K562 (cell line): ENCODE data around the gene TALDO1. TPM values are rescaled to one million over a fixed set of nuclear protein-coding genes. Genes with fewer than 3 reads are reported as not detected.
A peak's percentile ranks its signal among the peaks of the same experiment; 100 is the strongest.

Experiments
- CCNT2 ChIP-seq: IDR thresholded peaks from 2 replicates; pipeline ENCODE4 v1.6.1; 2011; ENCODE audit warnings: borderline replicate concordance, low read depth, mild to moderate bottlenecking, moderate library complexity, mixed read lengths, low read length; ENCODE audit not compliant: insufficient read length; ENCODE audit errors: extremely low read depth
- CTCF ChIP-seq, 3 experiments: IDR thresholded peaks in 2 of 3; conservative IDR thresholded peaks in 1 of 3; 2 replicates each; pipeline ENCODE4 v1.5.1; 2011 to 2012; ENCODE audit warnings: low read length in 3 of 3, mild to moderate bottlenecking in 3 of 3, control low read depth in 2 of 3, improper control_type of control experiment in 1 of 3, inconsistent platforms in 1 of 3, low read depth in 1 of 3, mixed read lengths in 1 of 3, moderate library complexity in 1 of 3; ENCODE audit not compliant: insufficient read depth in 2 of 3
- NBN ChIP-seq: fragments of 450-650 bp; IDR thresholded peaks from 2 replicates; pipeline ENCODE4 v1.6.1; 2016; ENCODE audit warnings: low read depth, mild to moderate bottlenecking
- NCOA1 ChIP-seq: fragments of 450-650 bp; IDR thresholded peaks from 2 replicates; pipeline ENCODE4 v1.6.1; 2016; ENCODE audit warnings: low read depth
- PKNOX1 ChIP-seq: fragments of 450-650 bp; IDR thresholded peaks from 2 replicates; pipeline ENCODE4 v1.6.1; 2016
- PML ChIP-seq: IDR thresholded peaks from 2 replicates; pipeline ENCODE4 v1.6.1; 2012; ENCODE audit warnings: low read length, inconsistent platforms
- SIN3B ChIP-seq: fragments of 450-650 bp; IDR thresholded peaks from 2 replicates; pipeline ENCODE4 v1.6.1; 2017; ENCODE audit warnings: low read depth, mild to moderate bottlenecking, moderate library complexity
- SMAD1 ChIP-seq: fragments of 150-350 bp; IDR thresholded peaks from 2 replicates; pipeline ENCODE4 v1.6.1; 2014; ENCODE audit warnings: low read length, low read depth; ENCODE audit not compliant: partially characterized antibody
- SRSF1 ChIP-seq: fragments of 200-400 bp; formaldehyde crosslinking; IDR thresholded peaks from 2 replicates; pipeline ENCODE4 v1.6.1; 2017; ENCODE audit warnings: mild to moderate bottlenecking, low read depth, low read length, moderate library complexity
- ZC3H4 ChIP-seq: sonication (generic); formaldehyde crosslinking; IDR thresholded peaks from 2 replicates; pipeline ENCODE4 v1.9.0; 2021; ENCODE audit warnings: missing genetic modification reagents, borderline replicate concordance
- ZFP36 ChIP-seq: fragments of 150-350 bp; IDR thresholded peaks from 2 replicates; pipeline ENCODE4 v1.6.1; 2018; ENCODE audit warnings: low read length, low read depth; ENCODE audit not compliant: partially characterized antibody
- ZNF561 ChIP-seq: fragments of 450-650 bp; formaldehyde crosslinking; conservative IDR thresholded peaks from 2 replicates; pipeline ENCODE4 v1.4.0; 2020; ENCODE audit warnings: mild to moderate bottlenecking, moderate library complexity
- polyA plus RNA-seq, 8 experiments: library from polyadenylated mRNA; depleted of rRNA in 4 of 8; stranded (reverse) in 5 of 8; unstranded in 3 of 8; fragments of >200 nt; fragmentation: Nextera tagmentation in 2 of 8; fragmentation: Illumina TruSeq in 1 of 8; extraction: Ambion mirVana in 2 of 8; extraction: Trizol in 1 of 8; gene quantifications; 2 replicates each; pipeline versions ENCODE4 v1.2.1 to v1.2.3, GENCODE V29; 2011 to 2014; ENCODE audit warnings: inconsistent platforms in 1 of 8, missing spikeins in 1 of 8
- total RNA-seq, 7 experiments: library from RNA; depleted of rRNA in 6 of 7; stranded (reverse); fragments of >200 nt in 6 of 7; fragmentation: Illumina TruSeq in 2 of 7; extraction: Trizol in 2 of 7; gene quantifications; 2 replicates each; pipeline versions ENCODE4 v1.2.1 to v1.2.3, GENCODE V29; 2011 to 2021; ENCODE audit warnings: low replicate concordance in 1 of 7
- TF ChIP-seq, protein P1 (sequence below): sonication (generic); formaldehyde crosslinking; IDR thresholded peaks from 2 replicates; pipeline ENCODE4 v1.8.0; 2022; ENCODE audit warnings: mild to moderate bottlenecking, missing genetic modification reagents, borderline replicate concordance
- TF ChIP-seq, protein P2 (sequence below): fragments of 250-450 bp; sonication (Bioruptor Pico); IDR thresholded peaks from 2 replicates; pipeline ENCODE4 v1.5.0; 2021; ENCODE audit warnings: mild to moderate bottlenecking, moderate library complexity

The TALDO1 gene
- total and polyA plus RNA-seq, 9 of the 15 experiments (the other 6 are each of a cell fraction or from before 2014, with no cell fraction given): 260 to 541 (median 441) TPM

DNA sequence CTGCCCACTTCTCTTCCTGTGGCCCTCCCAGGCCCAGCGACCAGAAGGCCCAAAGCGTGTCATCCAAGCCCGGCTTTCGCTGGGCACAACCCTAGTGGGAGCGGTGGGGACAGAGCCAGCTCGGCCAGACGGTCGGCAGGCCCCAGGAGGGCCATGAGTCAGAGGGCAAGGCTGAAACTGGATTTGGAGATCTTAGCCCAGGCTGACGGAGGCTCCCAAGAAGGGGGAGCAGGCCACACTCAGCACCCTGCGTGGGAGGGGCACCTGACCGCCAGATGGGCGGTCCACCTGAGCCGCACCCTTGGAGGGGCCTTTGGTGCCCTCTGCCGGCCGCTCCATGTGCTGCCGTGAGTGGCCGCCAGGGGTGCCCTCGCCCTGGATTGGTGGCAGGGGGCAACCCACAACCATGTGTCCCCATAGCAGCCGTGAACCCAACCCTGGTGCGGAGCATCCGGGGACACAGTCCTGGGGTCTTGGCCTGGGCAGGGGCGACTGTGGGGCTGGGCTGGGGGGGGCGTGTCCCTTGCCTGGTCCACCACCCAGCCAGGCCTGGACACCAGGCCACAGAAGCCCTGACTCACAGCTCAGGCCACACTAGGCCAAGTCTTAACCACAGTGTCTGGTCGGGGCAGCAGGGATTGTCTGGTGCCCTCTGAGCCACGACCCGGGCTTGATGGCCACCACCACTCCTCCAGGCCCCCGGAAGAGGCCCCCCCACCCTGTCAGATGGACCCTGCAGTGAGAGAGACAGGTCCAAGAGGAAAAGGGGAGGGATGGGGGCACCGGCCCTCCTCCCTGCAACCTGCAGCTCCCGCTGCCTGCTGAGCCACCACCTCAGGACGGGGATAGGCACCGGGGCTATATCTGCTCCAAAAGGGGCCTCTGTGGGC, 19.2 kb upstream of the TALDO1 start (continued):
- TF ChIP-seq ZNF561 (no peak), PKNOX1 (0 out of 2 replicates have a peak, but pooled peaks have one; percentile 7), CCNT2 (peak; percentile 51), SRSF1 (no peak), CTCF (IDR thresholded peaks at IDR 0.05 in 2 of 3, conservative IDR thresholded peaks at IDR 0.05 in 1 of 3; ENCODE audit: insufficient read depth in 2 of 3, low read depth in 1 of 3, low read length in 3 of 3) (peak; percentile 99 to 100 (median 100)), SMAD1 (no peak), NBN (no peak), ZC3H4 (CRISPR knock-in tag) (no peak), PML (no peak), NCOA1 (no peak), ZFP36 (no peak), SIN3B (no peak)
- TF ChIP-seq, protein P1, sequence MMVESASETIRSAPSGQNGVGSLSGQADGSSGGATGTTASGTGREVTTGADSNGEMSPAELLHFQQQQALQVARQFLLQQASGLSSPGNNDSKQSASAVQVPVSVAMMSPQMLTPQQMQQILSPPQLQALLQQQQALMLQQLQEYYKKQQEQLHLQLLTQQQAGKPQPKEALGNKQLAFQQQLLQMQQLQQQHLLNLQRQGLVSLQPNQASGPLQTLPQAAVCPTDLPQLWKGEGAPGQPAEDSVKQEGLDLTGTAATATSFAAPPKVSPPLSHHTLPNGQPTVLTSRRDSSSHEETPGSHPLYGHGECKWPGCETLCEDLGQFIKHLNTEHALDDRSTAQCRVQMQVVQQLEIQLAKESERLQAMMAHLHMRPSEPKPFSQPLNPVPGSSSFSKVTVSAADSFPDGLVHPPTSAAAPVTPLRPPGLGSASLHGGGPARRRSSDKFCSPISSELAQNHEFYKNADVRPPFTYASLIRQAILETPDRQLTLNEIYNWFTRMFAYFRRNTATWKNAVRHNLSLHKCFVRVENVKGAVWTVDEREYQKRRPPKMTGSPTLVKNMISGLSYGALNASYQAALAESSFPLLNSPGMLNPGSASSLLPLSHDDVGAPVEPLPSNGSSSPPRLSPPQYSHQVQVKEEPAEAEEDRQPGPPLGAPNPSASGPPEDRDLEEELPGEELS: no peak
- TF ChIP-seq, protein P2, sequence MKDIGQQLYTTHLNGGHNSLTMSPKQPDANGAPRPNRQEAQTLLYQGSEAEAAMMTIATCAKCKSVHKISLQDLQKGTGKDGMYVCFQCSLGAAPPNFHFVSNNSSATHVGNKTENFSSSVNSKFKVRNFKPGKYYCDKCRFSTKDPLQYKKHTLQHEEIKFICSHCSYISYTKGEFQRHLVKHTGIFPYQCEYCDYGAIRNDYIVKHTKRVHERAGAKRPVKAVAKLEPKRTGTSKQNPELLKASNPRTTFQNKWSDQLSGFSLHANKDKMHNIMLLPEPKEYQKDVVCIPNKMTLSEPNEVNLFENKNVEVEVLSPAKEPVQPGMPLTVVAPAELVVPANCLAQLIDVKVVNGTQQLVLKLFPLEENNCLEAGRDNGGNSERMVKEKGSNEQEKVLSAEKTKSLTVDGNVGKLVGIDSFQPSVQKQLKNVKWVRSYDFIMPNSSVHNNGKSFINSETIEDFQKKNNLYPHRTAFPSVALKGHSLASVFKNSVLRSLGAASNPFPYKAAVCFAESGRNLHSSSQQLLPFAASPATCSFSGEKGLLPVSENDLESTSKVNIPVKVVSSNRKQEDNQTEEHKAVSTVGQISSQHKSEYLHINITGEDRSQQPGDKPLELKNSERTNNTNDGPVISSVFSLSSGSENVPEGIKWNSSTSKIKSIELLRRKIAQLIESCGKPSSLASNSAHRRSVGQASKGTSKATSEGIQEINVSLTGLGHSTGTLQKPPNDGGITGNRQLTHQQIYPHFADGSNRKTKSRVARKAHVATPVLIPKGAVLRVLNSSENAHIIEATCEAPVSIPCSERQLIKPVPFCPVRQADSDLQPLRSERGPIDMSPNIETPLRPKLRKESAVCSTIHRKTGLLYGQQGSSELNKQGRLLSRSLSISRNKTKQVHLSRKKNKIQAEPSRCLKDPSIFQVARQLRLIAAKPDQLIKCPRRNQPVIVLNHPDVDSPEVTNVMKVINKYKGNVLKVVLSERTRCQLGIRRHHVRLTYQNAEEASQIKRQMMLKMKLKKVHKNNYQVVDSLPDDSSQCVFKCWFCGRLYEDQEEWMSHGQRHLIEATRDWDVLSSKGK: no peak
